Tibial artery (tissue), 4 donors: Measurements from ENCODE around the gene SSH3.

ENCODE experiments used
- DNase-seq, 2 donors: peaks; one replicate each; pipeline ENCODE4 v3.0.0-alpha.2; 2019
- H3K27ac ChIP-seq, 2 donors: fragments of 200-600 bp; sonication (generic) in 1 of 2; 1 replicate in 1 of 2; 2 replicates in 1 of 2; pipeline ENCODE4 v1.5.1; 2018 to 2019; ENCODE audit warnings: mild to moderate bottlenecking in 1 of 2
- H3K27me3 ChIP-seq, 2 donors: fragments of 200-600 bp; sonication (generic) in 1 of 2; one replicate each; pipeline versions ENCODE4 v1.5.1 to v1.6.0; 2016 to 2019
- H3K36me3 ChIP-seq, 3 donors: fragments of 200-600 bp; sonication (generic) in 2 of 3; one replicate each; pipeline ENCODE4 v1.5.1; 2016 to 2019; ENCODE audit warnings: mild to moderate bottlenecking in 2 of 3
- H3K4me1 ChIP-seq, 4 donors: fragments of 200-600 bp; sonication (generic) in 2 of 4; 1 replicate in 3 of 4; 2 replicates in 1 of 4; pipeline ENCODE4 v1.5.1; 2016 to 2019
- H3K4me3 ChIP-seq, 2 donors: fragments of 200-600 bp; sonication (generic) in 1 of 2; 1 replicate in 1 of 2; 2 replicates in 1 of 2; pipeline ENCODE4 v1.5.1; 2018 to 2019; ENCODE audit warnings: mild to moderate bottlenecking in 2 of 2
- H3K9me3 ChIP-seq, 3 donors: fragments of 200-600 bp; sonication (generic) in 1 of 3; one replicate each; pipeline ENCODE4 v1.5.1; 2016 to 2019
- CTCF ChIP-seq, 2 experiments: fragments of 200-600 bp in 1 of 2; fragments of 450-650 bp in 1 of 2; IDR thresholded peaks; one replicate each; pipeline ENCODE4 v1.5.1; 2017 to 2019; ENCODE audit warnings: antibody characterized with exemption in 2 of 2, mild to moderate bottlenecking in 1 of 2, moderate library complexity in 1 of 2
- intact Hi-C: fragments of 100-400 bp; cut with DNase I; formaldehyde crosslinking; loops from one replicate; pipeline ENCODE4 v1.15.0; 2023; ENCODE audit warnings: low total_unique reads

The SSH3 gene

DNA sequence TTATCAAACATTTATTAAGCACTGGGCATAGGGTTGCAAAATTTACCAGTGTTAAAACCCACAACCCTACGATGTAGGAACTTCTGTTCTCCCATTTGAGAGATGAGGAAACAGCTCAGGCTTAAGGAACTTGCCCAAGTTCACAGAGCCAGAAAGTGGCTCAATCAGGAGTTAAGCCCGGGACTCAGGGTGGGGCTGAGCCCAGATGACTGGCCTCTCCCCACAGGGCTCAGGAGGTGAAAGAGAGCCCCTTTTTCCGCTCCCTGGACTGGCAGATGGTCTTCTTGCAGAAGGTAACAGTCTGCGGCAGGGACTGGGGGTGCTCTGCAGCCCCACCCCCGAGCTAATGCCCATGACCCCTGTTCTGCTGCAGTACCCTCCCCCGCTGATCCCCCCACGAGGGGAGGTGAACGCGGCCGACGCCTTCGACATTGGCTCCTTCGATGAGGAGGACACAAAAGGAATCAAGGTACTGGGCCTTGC, 19.8 kb upstream of the SSH3 start:
- no peak for TF ChIP-seq CTCF (IDR thresholded peaks at IDR 0.05)
- H3K4me3 ChIP-seq: no peak overlapping the region
- no peak for DNase-seq
- H3K27me3 ChIP-seq: no peaks in the 10 kb centered on the region
- peaks cover 7 to 24% (median 16%) of the 10 kb centered on the region in 4 donors for H3K4me1 ChIP-seq
- no peak overlapping the region for H3K27ac ChIP-seq
- no peaks in the 10 kb centered on the region for H3K9me3 ChIP-seq
- peaks cover 71 to 85% (median 83%) of the 10 kb centered on the region in 3 donors for H3K36me3 ChIP-seq
- intact Hi-C loops: no loop called here

GRCh38 chr11:67284811-67285540, 18.4 kb upstream of the SSH3 start:
- Histone ChIP-seq H3K27me3 (no peaks in the 10 kb centered on the region), H3K27ac (no peak overlapping the region), H3K4me3 (no peak overlapping the region), H3K4me1 (peaks cover 7 to 23% (median 16%) of the 10 kb centered on the region in 4 donors), H3K36me3 (peaks cover 62 to 70% (median 70%) of the 10 kb centered on the region in 3 donors), H3K9me3 (no peaks in the 10 kb centered on the region)
- no peak for DNase-seq
- intact Hi-C loops: no loop called here
- TF ChIP-seq CTCF (IDR thresholded peaks at IDR 0.05): no peak

DNA sequence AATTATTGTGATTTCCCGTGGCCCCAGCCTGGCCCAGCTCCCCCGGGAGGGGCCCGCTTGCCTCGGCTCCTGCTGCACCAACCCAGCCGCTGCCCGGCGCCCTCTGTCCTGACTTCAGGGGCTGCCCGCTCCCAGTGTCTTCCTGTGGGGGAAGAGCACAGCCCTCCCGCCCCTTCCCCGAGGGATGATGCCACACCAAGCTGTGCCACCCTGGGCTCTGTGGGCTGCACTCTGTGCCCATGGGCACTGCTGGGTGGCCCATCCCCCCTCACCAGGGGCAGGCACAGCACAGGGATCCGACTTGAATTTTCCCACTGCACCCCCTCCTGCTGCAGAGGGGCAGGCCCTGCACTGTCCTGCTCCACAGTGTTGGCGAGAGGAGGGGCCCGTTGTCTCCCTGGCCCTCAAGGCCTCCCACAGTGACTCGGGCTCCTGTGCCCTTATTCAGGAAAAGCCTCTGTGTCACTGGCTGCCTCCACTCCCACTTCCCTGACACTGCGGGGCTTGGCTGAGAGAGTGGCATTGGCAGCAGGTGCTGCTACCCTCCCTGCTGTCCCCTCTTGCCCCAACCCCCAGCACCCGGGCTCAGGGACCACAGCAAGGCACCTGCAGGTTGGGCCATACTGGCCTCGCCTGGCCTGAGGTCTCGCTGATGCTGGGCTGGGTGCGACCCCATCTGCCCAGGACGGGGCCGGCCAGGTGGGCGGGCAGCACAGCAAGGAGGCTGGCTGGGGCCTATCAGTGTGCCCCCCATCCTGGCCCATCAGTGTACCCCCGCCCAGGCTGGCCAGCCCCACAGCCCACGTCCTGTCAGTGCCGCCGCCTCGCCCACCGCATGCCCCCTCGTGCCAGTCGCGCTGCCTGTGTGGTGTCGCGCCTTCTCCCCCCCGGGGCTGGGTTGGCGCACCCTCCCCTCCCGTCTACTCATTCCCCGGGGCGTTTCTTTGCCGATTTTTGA, 17.5 kb upstream of the SSH3 start:
- no peak for TF ChIP-seq CTCF (IDR thresholded peaks at IDR 0.05)
- peak overlapping the region; percentile 93 to 94 for H3K27ac ChIP-seq
- no peaks in the 10 kb centered on the region for H3K9me3 ChIP-seq
- peaks cover 7 to 31% (median 25%) of the 10 kb centered on the region in 4 donors for H3K4me1 ChIP-seq
- DNase-seq: no peak
- peaks cover 54 to 66% (median 61%) of the 10 kb centered on the region in 3 donors for H3K36me3 ChIP-seq
- H3K4me3 ChIP-seq: no peak overlapping the region
- H3K27me3 ChIP-seq: no peaks in the 10 kb centered on the region
- intact Hi-C loops: no loop called here

GRCh38 chr11:67286621-67287333, 16.6 kb upstream of the SSH3 start:
- TF ChIP-seq CTCF (IDR thresholded peaks at IDR 0.05): no peak
- intact Hi-C loops: no loop called here
- no peak for DNase-seq
- Histone ChIP-seq H3K9me3 (no peaks in the 10 kb centered on the region), H3K27me3 (no peaks in the 10 kb centered on the region), H3K4me3 (no peak overlapping the region), H3K36me3 (peaks cover 46 to 66% (median 57%) of the 10 kb centered on the region in 3 donors), H3K4me1 (peaks cover 7 to 39% (median 26%) of the 10 kb centered on the region in 4 donors), H3K27ac (peak overlapping the region; percentile 93 to 94)
